ENCODE results near the gene NDUFA13.

NDUFA13 gene

GRCh38 chr19:19495614-19496603 lies 20.1 kb upstream of the NDUFA13 start:
- H2AFZ ChIP-seq (ENCODE audit: low read length): no peak overlapping the region
- H3K79me2 ChIP-seq (ENCODE audit: insufficient read depth, low read length): peaks cover 4% of the 10 kb centered on the region; the same call in 1 of the 2 replicates
- no peaks in the 10 kb centered on the region for H3K9me3 ChIP-seq (ENCODE audit: low read length)
- H3F3A ChIP-seq (ENCODE audit: insufficient read depth, low read length): no peaks in the 10 kb centered on the region
- H3K4me3 ChIP-seq (ENCODE audit: low read depth, low read length, poor library complexity, severe bottlenecking): no peak overlapping the region
- no peaks in the 10 kb centered on the region for H3K9me2 ChIP-seq (ENCODE audit: low read depth, low read length)
- no peaks in the 10 kb centered on the region for H3K27me3 ChIP-seq (ENCODE audit: insufficient read depth, low read length)
- H3K36me3 ChIP-seq (ENCODE audit: insufficient read depth, low read length): peaks cover 97% of the 10 kb centered on the region
- no peak overlapping the region for H3K9ac ChIP-seq (ENCODE audit: low read length)
- TF ChIP-seq EZH2 (IDR thresholded peaks at IDR 0.05; ENCODE audit: borderline replicate concordance, low read length): no peak
- TF ChIP-seq CTCF (IDR thresholded peaks at IDR 0.05; ENCODE audit: low read length): no peak
- no peaks in the 10 kb centered on the region for H3K4me1 ChIP-seq (ENCODE audit: insufficient read depth, low read length, severe bottlenecking)
- H3K4me2 ChIP-seq (ENCODE audit: low read length): no peak overlapping the region
- H3K27ac ChIP-seq (ENCODE audit: low read depth, low read length, poor library complexity, severe bottlenecking): no peak overlapping the region
- H4K20me1 ChIP-seq (ENCODE audit: insufficient read depth, low read length): no peaks in the 10 kb centered on the region

- Histone ChIP-seq H2AFZ (ENCODE audit: low read length) (no peak overlapping the region), H3K4me1 (ENCODE audit: insufficient read depth, low read length, severe bottlenecking) (no peaks in the 10 kb centered on the region), H4K20me1 (ENCODE audit: insufficient read depth, low read length) (no peaks in the 10 kb centered on the region), H3F3A (ENCODE audit: insufficient read depth, low read length) (no peaks in the 10 kb centered on the region), H3K79me2 (ENCODE audit: insufficient read depth, low read length) (no peaks in the 10 kb centered on the region), H3K4me3 (ENCODE audit: low read depth, low read length, poor library complexity, severe bottlenecking) (no peak overlapping the region), H3K9ac (ENCODE audit: low read length) (no peak overlapping the region), H3K27me3 (ENCODE audit: insufficient read depth, low read length) (no peaks in the 10 kb centered on the region), H3K9me3 (ENCODE audit: low read length) (no peaks in the 10 kb centered on the region), H3K36me3 (ENCODE audit: insufficient read depth, low read length) (peaks cover 97% of the 10 kb centered on the region), H3K27ac (ENCODE audit: low read depth, low read length, poor library complexity, severe bottlenecking) (no peak overlapping the region), H3K4me2 (ENCODE audit: low read length) (no peak overlapping the region), H3K9me2 (ENCODE audit: low read depth, low read length) (no peaks in the 10 kb centered on the region)
- TF ChIP-seq CTCF (IDR thresholded peaks at IDR 0.05; ENCODE audit: low read length) (no peak), EZH2 (IDR thresholded peaks at IDR 0.05; ENCODE audit: borderline replicate concordance, low read length) (no peak)
Observed at GRCh38 chr19:19498255-19498991, 17.6 kb upstream of the NDUFA13 start.

GRCh38 chr19:19499272-19499995 lies 16.6 kb upstream of the NDUFA13 start:
- Histone ChIP-seq H4K20me1 (ENCODE audit: insufficient read depth, low read length) (no peaks in the 10 kb centered on the region), H3K36me3 (ENCODE audit: insufficient read depth, low read length) (peaks cover 98% of the 10 kb centered on the region), H3K4me1 (ENCODE audit: insufficient read depth, low read length, severe bottlenecking) (no peaks in the 10 kb centered on the region), H3K9ac (ENCODE audit: low read length) (no peak overlapping the region), H3K27me3 (ENCODE audit: insufficient read depth, low read length) (no peaks in the 10 kb centered on the region), H3K4me3 (ENCODE audit: low read depth, low read length, poor library complexity, severe bottlenecking) (no peak overlapping the region), H3K4me2 (ENCODE audit: low read length) (no peak overlapping the region), H3K79me2 (ENCODE audit: insufficient read depth, low read length) (no peaks in the 10 kb centered on the region), H2AFZ (ENCODE audit: low read length) (no peak overlapping the region), H3F3A (ENCODE audit: insufficient read depth, low read length) (no peaks in the 10 kb centered on the region), H3K27ac (ENCODE audit: low read depth, low read length, poor library complexity, severe bottlenecking) (no peak overlapping the region), H3K9me3 (ENCODE audit: low read length) (no peaks in the 10 kb centered on the region), H3K9me2 (ENCODE audit: low read depth, low read length) (no peaks in the 10 kb centered on the region)
- no peak for TF ChIP-seq CTCF (IDR thresholded peaks at IDR 0.05; ENCODE audit: low read length)
